ENCODE results near the gene GLIS1.

DNA sequence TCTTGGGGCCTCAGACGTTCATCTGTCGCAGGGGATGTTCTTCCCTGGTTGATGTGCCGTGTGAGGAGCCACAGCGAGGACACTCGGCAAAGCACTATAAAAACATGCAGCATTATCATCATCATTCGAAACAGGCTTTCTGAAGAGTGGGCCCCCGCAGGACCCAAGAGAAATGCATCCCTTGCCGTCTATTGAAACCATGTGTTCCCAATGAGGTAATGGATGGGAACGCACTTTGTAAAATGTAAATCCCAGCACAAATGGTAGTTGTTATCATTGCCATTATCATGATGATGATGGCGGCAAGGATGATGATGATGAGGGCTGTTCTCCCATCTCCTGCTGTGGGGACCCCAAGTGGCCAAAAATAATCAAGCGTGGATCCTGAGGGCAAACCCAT, 76.8 kb downstream of the GLIS1 start:
- no peak for TF ChIP-seq CTCF (IDR thresholded peaks at IDR 0.05; ENCODE audit: insufficient read depth, low read length, poor library complexity, severe bottlenecking)
- TF ChIP-seq EZH2phosphoT487 (conservative IDR thresholded peaks at IDR 0.05; ENCODE audit: low read length) = no peak
